Right cardiac atrium (tissue), 5 donors: ENCODE measurements around the gene CEP170B. TPM values are rescaled to one million over a fixed set of nuclear protein-coding genes. Genes with fewer than 3 reads are reported as not detected.
"Not testable (repeated sequence)": the region's sequence is repeated elsewhere in the genome, so short reads cannot be mapped to it uniquely, and the experiment has no call there.

ENCODE experiments used
- ATAC-seq, 2 donors: fragments of 200-7000 bp; cut with Tn5 transposase; one replicate each; pipeline versions ENCODE4 v1.8.0 to v1.9.1; 2020; ENCODE audit warnings: moderate library complexity in 2 of 2, mild to moderate bottlenecking in 1 of 2
- DNase-seq, 3 donors: peaks; one replicate each; pipeline ENCODE4 v3.0.0-alpha.2; 2020
- H3K27ac ChIP-seq: one replicate; pipeline ENCODE4 v1.5.1; 2013; ENCODE audit warnings: mild to moderate bottlenecking, low read length, control low read depth, moderate library complexity
- H3K27me3 ChIP-seq: one replicate; pipeline ENCODE4 v1.6.1; 2013; ENCODE audit not compliant: control insufficient read depth, insufficient read depth
- H3K4me1 ChIP-seq: one replicate; pipeline ENCODE4 v1.6.1; 2013; ENCODE audit warnings: low read length; ENCODE audit not compliant: control insufficient read depth, insufficient read depth
- H3K4me3 ChIP-seq: one replicate; pipeline ENCODE4 v1.5.1; 2013; ENCODE audit warnings: low read length, control low read depth
- H3K9me3 ChIP-seq: one replicate; pipeline ENCODE4 v1.6.1; 2013; ENCODE audit warnings: low read length; ENCODE audit not compliant: control insufficient read depth
- WGBS: extraction: QIAGEN DNeasy Blood & Tissue Kit; methylation state at CpG from one replicate; pipeline ENCODE4 v1.1.7; 2013; 5-methylcytosine and 5-hydroxymethylcytosine counted together
- intact Hi-C, 4 donors: fragments of 100-400 bp; cut with DNase I; formaldehyde crosslinking; loops; one replicate each; pipeline versions ENCODE4 v1.11.0 to v1.14.0; 2022 to 2023
- polyA plus RNA-seq: library from polyadenylated mRNA; stranded (reverse); fragments of 200-250 nt; gene quantifications from one replicate; pipeline ENCODE4 v1.2.3, GENCODE V29; 2013
- total RNA-seq, 4 donors: library from RNA; stranded (reverse); fragmentation: NEBNext Ultra II Directional; extraction: Animal tissue kit (Norgen Biotek cat#: 25700); gene quantifications; one replicate each; pipeline ENCODE4 v1.2.1, GENCODE V29; 2021
- donor health status: healthy with polysubstance abuse.
- donor health status: DM: no; HTN: yes; CAD: no.
- donor health status: DM: no; HTN: no; CAD: no.
- donor health status: DM: no; HTN: yes; CAD: no; lungs with severe emphysema.
- donor health status: DM: yes; HTN: yes; CAD: no.

CEP170B gene
- total and polyA plus RNA-seq, 5 donors, result 8.4 to 19.1 (median 11.5) TPM

- DNase-seq, result peak in 2 of 3 donors; percentile 48 to 55
- no peak overlapping the region for H3K27ac ChIP-seq
- no peak overlapping the region for H3K4me3 ChIP-seq
- no peaks in the 10 kb centered on the region for H3K9me3 ChIP-seq
- 63% methylated on average over 11 of the region's 11 CpGs for WGBS
- H3K27me3 ChIP-seq, result no peaks in the 10 kb centered on the region
- no peaks in the 10 kb centered on the region for H3K4me1 ChIP-seq
- intact Hi-C loops, result no loop called here
- no peak for ATAC-seq
Measured at GRCh38 chr14:104939666-104940410, 74.8 kb downstream of the CEP170B start.

GRCh38 chr14:104940526-104941150, 75.6 kb downstream of the CEP170B start:
- H3K4me3 ChIP-seq, result no peak overlapping the region
- H3K27me3 ChIP-seq, result no peaks in the 10 kb centered on the region
- no peaks in the 10 kb centered on the region for H3K9me3 ChIP-seq
- DNase-seq (no peak), ATAC-seq (no peak)
- H3K27ac ChIP-seq, result no peak overlapping the region
- intact Hi-C loops, result no loop called here
- no peaks in the 10 kb centered on the region for H3K4me1 ChIP-seq
- 78% methylated on average over 3 of the region's 3 CpGs for WGBS

GRCh38 chr14:104941508-104942365, 76.7 kb downstream of the CEP170B start:
- 93% methylated on average over 26 of the region's 26 CpGs for WGBS
- peak in 2 of 3 donors; percentile 37 to 45 for DNase-seq
- no peak overlapping the region for H3K27ac ChIP-seq
- intact Hi-C loops, result no loop called here
- H3K4me1 ChIP-seq, result no peaks in the 10 kb centered on the region
- no peaks in the 10 kb centered on the region for H3K9me3 ChIP-seq
- no peaks in the 10 kb centered on the region for H3K27me3 ChIP-seq
- no peak for ATAC-seq
- H3K4me3 ChIP-seq, result no peak overlapping the region

- Histone ChIP-seq H3K4me3 (no peak overlapping the region), H3K27ac (no peak overlapping the region), H3K27me3 (no peaks in the 10 kb centered on the region), H3K4me1 (no peaks in the 10 kb centered on the region), H3K9me3 (no peaks in the 10 kb centered on the region)
- intact Hi-C loops, result no loop called here
- ATAC-seq (no peak), DNase-seq (peak in 2 of 3 donors; percentile 31 to 49)
- 93% methylated on average over 16 of the region's 16 CpGs for WGBS
Measured at GRCh38 chr14:104942586-104942985, 77.5 kb downstream of the CEP170B start.

- H3K4me1 ChIP-seq, ATAC-seq, H3K27me3 ChIP-seq, H3K27ac ChIP-seq, H3K4me3 ChIP-seq, H3K9me3 ChIP-seq, intact Hi-C loops: not testable (repeated sequence)
- 92% methylated on average over 29 of the region's 29 CpGs for WGBS
- DNase-seq, result peak in 1 of 3 donors; percentile 44
Measured at GRCh38 chr14:104943216-104944015, 78.3 kb downstream of the CEP170B start.

- peak in 1 of 3 donors; percentile 25 for DNase-seq
- H3K4me1 ChIP-seq, H3K27me3 ChIP-seq, intact Hi-C loops, ATAC-seq, H3K4me3 ChIP-seq, H3K9me3 ChIP-seq, H3K27ac ChIP-seq: not testable (repeated sequence)
- WGBS, result 79% methylated on average over 6 of the region's 6 CpGs
Measured at GRCh38 chr14:104944016-104944308, 78.9 kb downstream of the CEP170B start.

GRCh38 chr14:104944436-104945205, 79.6 kb downstream of the CEP170B start:
- DNase-seq, result peak in 1 of 3 donors; percentile 10

GRCh38 chr14:104945266-104945665, 80.2 kb downstream of the CEP170B start:
- 88% methylated on average over 17 of the region's 20 CpGs for WGBS
- intact Hi-C loops, result not testable (repeated sequence)
- peak in 1 of 3 donors; percentile 37 for DNase-seq

More at GRCh38 chr14:104944436-104945205, 79.6 kb downstream of the CEP170B start:
- H3K4me1 ChIP-seq, H3K27ac ChIP-seq, H3K4me3 ChIP-seq, H3K27me3 ChIP-seq, intact Hi-C loops, ATAC-seq, H3K9me3 ChIP-seq: not testable (repeated sequence)
- 90% methylated on average over 29 of the region's 29 CpGs for WGBS

More at GRCh38 chr14:104945266-104945665, 80.2 kb downstream of the CEP170B start:
- H3K27ac ChIP-seq, ATAC-seq, H3K27me3 ChIP-seq, H3K4me3 ChIP-seq, H3K9me3 ChIP-seq, H3K4me1 ChIP-seq: not testable (repeated sequence)
